G401 (cell line): ENCODE results near the gene ANKH. TPM values are rescaled to one million over a fixed set of nuclear protein-coding genes. Genes with fewer than 3 reads are reported as not detected.

Source experiments
- DNase-seq: peaks from one replicate; pipeline ENCODE4 v3.0.0-alpha.2; 2015; ENCODE audit warnings: low spot score
- in situ Hi-C: cut with HindIII; loops from 2 replicates; pipeline ENCODE4 v1.10.0; 2016; ENCODE audit warnings: low sequenced_read_pairs, mixed read lengths
- total RNA-seq: library from RNA; depleted of rRNA; stranded (reverse); fragments of >200 nt; shearing (Covaris generic); gene quantifications from 2 replicates; pipeline ENCODE4 v1.2.3, GENCODE V29; 2014

ANKH gene
- total RNA-seq, 1 experiment from 2014 or later = 0.68 TPM

DNA sequence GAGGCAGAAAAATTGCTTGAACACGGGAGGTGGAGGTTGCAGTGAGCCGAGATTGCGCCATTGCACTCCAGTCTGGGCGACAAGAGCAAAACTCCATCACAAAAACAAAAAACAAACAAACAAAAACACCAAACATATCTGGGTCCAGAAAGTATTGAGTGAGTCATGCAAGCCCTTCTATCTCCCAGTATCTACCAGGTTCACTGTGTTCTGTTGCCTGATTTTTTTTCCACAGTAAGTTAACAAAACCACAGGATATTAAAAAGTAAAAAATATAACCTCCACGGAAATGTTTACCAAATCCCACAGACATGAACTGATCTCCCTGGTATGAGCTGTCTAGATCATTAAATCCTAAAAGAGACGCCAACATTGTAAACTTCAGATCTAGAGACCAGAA is 94.4 kb downstream of the ANKH start:
- in situ Hi-C loops = no loop called here
- DNase-seq = no peak

DNA sequence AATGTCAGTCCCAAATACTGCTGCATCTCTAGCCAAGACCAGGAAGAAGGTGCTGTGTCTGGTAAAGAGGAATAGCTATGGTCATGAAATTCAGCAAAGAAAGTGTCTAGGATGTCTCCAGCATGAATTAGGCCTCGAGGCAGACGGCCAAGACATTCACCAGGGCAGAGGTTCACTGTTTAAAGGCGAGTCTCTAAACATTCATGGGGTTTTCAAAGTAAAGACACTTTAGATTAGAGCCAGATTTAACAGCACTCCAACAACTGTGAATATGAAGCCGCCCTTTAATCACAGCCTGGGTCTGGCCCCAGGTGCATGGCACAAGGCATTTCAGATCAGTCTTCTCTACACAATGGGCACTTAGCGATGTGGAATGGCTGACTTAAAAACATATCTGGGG is 95.0 kb downstream of the ANKH start:
- in situ Hi-C loops = no loop called here
- DNase-seq = no peak

DNA sequence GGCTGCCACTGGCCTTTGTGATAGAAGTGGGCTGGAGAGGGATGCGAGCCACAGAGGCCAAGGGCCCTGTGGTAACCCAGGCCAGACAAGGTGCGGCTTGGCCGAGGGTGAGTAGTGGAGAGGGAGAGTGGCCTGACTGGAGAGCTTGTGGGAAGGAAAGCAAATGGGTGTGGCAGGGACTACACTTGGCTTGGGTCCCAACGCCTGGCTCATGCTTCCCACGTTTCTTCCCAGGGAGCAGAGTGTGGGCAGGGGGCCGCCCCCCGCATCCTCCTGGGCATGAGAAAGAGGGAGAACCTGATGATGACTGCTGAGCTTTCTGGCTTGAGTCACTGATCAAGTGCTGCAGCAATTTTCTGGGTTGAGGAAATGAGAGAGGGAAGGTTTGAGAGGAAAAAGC is 95.7 kb downstream of the ANKH start:
- in situ Hi-C loops = no loop called here
- no peak for DNase-seq

DNA sequence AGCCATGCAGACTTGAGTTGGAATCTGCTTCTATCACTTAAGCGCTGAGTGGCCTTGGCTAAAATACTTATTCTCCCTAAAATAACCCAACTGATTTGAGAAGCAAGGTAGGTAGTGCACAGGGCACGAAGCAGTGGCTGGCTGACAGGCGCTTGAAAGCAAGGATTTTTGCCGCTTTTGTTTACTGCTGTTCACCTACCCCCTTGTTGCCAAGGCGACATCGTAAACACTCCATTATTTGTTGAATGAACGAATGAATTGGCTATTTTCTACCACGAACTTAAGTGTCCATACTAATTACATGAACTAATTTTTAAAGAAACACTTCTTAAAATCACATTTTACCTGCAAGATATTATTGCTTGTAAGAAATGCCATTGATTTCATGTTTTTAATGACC is 98.0 kb downstream of the ANKH start:
- in situ Hi-C loops = no loop called here
- DNase-seq = no peak

DNA sequence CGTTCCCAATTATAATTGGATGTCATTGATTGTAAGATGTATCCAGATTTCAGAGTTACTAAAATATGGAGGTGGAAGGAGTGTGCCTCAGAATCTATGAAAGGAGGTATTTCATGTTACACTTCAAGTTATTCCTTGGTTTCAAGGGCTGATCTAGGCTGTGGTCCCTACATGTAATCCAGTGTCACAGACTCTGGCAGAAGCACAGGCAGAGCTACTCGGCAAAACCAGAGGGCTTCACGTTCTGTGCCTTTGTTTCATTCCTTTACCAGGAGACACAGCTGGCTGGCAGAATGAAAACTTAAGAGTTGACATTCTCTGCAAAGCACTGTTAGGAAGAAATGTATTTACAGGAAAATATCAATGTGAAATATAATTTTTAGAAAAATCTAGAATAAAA is 99.6 kb downstream of the ANKH start:
- in situ Hi-C loops = no loop called here
- DNase-seq = no peak

DNA sequence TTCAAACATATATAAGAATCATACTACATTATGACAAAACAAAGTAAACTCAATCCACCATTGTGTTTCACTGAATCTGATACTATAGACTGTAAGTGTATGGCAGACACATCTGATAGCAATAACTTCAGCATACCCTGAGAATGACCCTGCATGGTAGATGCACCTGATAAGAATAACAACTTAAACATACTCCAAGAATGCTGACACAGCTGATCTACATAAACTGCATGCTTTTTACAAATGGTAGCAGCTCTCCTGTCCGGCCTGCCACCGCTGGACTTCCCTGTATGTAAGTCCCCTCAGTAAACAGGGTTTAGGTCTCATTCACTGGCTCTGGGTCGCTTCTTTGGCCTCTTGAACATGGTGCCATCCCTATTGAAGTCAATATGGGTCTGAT is 100.4 kb downstream of the ANKH start:
- no peak for DNase-seq
- in situ Hi-C loops = no loop called here

DNA sequence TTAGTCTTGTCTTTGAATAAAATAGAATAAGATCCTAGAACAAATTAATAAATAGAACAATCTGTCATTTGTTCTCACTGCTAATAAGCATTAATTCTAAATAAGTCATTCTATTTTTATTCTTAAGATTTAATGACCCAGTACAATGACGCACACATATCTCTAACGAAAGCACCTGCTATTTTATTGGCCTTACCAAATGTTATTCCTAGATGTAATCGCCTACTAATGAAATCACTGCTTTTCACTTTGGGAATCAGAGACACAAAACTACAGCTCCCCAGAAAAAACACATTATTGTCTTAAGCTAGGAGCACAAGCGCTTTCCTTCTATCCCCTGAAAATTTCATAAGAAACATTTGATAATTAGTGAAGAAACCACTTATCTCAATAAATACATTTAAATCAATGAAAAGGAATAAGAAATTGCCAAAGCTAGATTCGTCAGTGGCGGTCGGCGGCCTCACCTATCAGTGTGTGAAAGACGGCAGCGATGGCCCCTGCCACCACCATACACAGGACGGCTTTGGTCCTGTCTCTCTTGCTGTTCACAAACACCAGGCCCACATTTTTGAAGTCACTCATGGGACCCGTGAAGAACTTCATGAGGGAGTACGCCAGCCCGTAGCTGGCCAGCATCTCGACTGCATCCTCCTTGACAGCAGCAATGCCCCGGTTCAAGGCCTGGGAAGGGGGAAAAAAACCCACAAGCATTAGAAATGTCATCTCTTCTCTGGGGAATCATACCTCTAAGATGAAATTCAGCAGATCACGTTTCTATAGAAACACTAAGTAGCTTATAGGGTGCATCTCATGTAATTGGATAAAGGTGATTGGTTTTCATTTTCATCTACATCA is 102.8 kb downstream of the ANKH start:
- in situ Hi-C loops = no loop called here
- no peak for DNase-seq

DNA sequence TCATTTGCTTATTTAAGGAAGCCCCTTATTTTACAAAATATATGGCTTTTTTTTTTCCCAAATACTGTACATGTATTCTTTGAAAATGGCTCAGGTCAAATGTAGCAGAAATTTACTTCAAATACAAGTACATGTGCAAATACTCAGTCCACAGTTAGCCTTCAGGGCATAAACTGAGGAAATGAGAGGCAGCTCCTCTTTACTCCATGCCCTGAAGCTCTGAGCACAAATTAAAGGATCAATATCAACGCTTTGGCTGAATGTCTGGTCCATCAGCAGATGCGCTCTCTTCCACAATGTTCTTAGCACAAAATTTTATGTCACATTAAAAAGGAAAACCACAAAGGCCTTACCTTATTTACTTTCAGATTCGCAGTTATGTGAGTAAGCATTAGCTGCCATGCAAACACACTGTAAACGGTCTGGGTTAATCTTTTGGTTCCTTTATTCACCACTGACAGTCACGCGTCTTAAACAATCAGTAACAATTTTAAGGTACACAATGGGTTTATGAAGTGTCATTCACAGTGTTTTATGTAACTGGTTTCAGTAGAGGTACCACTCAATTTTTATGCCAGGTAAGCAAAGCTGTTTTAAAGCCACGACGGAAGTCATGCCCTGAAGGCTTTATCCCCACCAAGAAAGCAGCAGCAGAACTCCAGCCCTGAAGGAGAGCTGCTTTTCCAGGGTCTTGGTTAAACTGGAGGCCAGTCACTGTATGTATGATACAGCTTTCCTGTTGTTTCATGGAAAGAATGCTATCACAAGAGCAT is 103.7 kb downstream of the ANKH start:
- in situ Hi-C loops = no loop called here
- peak; percentile 60 for DNase-seq

DNA sequence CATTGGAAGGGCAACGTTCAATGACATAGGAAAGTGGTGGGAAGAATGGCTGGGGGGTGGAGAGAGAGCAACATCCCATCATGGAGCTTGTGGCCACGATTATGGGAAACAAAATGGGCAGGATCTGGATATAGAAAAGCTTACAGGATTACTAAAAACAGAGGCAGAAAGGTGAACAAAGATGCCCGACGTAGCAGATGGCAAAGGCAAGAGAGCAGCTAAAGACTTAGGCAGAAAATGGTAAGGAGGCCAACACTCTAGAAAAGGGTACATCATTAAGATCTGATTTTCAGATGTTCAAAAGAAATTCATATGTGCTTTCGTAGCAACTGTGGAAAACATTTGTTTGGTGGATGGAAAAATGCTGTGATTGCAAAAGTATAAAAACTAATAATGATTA is 104.5 kb downstream of the ANKH start:
- peak; percentile 58 for DNase-seq
- in situ Hi-C loops = no loop called here

DNA sequence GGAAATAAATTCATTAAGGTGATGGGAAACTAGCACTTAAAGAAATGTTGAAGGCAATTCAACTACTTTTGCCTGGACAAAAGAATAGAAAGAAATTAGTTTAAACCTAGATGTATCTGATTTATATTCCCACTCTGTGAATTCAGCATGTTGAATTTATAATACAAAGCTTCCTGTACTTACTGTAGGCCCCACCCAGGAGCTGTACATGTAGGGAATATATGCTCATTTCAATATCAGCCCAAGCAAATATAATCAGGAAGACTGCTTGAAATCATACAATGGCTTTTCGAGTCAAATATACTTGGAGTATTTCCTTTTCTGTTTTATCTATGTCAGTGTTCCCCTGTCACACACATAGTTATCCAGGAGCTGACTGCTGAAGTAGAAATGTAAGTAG is 105.0 kb downstream of the ANKH start:
- DNase-seq = no peak
- in situ Hi-C loops = no loop called here

DNA sequence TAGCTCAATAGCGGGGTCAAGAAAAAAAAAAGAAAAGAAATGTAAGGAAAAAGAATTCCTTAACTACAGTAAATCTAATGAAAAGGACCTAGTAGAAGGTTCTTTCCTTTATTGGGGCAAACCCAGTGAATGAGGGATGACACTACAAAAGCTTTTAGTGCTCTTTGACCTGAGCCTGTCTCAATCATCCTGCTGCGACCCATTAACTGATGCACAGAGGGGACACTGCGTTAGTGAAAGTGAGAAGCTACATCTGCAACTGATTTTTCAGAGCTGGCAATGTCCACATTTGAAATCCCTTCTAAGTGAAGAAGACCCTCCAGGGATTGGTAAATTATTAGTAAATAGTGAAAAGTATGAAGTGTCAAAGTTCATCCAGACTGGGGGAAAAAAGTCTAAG is 106.0 kb downstream of the ANKH start:
- in situ Hi-C loops = no loop called here

DNA sequence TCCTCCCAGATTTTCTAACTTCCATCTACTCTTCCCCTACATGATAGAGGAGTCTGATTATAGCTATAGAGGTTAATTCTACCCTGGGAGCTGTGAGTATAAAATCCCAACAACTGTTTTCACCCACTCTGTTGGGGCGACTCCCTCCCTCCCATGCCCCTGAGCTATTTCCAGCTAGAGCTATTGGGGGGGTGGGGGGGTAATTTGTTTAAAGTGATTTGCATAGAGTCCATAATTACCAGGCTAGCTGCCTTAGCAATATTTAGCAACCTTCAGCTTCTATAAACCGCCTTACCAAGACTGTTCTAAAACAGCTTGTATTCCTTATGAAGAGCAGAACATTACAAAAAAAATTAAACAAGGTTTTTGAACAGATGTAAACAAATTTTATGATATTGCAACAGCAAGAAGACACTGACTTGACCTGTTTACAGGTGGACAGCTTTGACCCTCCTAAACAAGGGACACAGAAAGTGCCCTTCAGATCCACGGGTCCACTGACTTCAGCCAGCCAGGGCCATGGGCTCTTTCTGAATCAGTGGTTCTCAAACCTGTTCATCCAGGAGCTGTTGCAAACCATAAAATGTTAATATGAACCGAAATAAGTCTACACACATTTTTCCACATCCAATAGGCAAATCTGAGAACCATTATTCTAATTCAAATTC is 108.9 kb downstream of the ANKH start:
- in situ Hi-C loops = no loop called here
- no peak for DNase-seq

More for the DNA sequence above, 106.0 kb downstream of the ANKH start:
- no peak for DNase-seq

DNA sequence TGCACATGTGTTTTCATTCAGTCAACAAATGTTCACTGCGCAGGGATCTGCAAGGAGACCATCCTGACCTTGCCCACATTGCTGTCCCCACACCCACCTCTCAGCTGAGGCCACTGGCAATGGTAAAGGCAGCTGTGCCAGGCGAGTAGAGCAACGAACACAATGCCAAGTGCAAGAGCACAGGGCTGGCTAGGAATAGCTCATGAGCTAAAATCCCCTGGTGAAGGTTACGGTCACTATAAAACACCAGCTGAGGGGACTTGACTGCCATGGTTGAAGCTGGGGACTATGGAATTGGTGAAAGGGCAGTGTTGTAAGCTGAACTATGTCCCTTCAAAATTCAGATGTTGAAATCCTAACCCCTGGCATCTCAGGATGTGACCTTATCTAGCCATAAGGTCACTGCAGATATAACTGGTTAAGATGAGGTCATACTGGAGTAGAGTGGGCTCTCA is 111.0 kb downstream of the ANKH start:
- in situ Hi-C loops = no loop called here
- no peak for DNase-seq

DNA sequence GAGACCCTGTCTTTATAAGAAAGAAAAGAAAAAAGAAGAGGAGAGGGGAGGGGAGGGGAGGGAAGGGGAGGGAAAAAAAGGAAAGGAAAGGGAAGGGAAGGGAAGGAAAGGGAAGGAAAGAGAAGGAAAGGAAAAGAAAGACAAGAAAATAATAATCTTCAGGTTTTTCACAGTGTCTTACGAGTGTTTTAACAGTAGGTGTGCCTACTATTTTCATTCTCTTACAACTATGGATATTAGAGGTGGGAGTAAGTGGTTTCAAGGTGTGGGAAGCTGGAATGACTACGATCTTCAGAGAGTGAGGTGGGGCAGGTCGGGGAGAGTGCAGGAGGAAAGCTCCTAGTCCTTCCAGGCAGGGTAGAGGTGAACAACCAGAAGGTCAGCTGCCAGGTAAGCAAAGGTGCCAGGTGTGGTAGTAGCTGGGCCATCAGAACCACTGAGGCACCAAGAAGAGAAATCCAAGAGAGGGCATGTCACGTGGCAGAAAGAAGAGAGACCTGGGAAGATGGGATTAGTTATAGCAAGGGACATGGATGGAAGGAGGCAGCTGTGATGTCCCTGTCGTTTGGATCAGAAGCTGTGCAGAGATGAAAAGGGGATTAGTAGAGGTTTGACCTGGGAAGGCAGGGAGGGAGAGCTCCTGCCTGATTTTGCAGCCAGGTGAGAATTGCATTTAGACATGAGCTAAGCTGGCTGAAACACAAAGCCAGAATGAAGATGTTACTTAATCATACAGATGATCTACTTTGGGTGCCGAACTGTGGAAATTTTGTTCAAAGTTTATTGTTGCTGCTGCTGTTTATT is 111.6 kb downstream of the ANKH start:
- in situ Hi-C loops = no loop called here
- no peak for DNase-seq

DNA sequence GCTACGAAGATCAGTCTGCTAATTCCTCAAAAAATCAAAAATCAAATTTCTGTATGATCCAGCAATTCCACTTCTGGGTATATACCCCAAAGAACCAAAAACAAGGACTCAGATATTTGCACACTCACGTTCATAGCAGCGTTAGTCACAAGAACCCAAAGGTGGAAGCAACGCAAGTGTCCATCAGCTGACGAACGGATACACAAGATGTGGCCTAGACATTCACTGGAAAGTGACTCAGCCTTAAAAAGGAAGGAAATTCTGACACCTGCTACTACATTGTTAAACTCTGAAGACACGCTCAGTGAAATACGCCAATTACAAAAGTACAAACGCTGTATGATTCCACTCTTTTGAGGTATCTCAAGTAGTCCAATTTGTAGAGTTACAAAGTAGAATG is 113.7 kb downstream of the ANKH start:
- no peak for DNase-seq
- in situ Hi-C loops = no loop called here

DNA sequence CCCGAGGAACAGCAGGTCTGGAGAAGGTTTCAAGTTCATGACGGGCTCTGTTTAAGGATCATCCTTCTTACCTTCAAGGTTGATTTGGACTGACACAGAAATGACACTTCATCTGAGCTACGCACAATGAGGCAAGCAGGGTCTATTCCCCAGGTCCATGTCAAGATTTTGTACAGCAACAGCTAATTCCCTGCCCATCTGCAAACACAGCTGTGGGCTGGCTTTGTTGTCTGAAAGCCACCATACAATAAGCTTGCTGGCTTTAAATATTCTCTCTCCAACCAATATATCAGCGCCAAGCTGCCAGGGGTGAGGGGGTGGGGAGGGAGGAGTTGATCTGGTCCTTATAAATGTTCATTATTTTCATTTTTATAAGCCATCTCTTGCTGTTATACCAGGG is 115.1 kb downstream of the ANKH start:
- in situ Hi-C loops = no loop called here
- no peak for DNase-seq

DNA sequence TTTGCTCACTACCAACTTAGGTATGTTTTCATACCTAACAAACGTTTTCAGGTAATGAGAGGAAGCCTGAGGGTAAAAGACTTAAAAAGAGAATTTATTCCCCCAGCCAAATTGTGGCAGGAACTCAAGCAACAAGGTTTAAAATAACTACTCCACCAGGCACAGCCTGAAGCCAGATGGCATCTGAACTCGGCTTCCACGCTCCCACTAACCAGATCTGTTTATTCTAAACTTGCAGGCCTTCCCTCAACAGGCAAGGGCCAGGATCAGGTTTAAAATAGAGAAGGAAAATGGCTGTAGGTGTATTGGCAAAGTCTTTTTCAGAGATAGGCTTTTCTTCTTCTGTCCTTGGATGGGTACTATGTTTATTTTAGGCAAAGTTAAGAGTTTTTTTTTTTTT is 117.6 kb downstream of the ANKH start:
- DNase-seq = peak; percentile 96
- in situ Hi-C loops = no loop called here

DNA sequence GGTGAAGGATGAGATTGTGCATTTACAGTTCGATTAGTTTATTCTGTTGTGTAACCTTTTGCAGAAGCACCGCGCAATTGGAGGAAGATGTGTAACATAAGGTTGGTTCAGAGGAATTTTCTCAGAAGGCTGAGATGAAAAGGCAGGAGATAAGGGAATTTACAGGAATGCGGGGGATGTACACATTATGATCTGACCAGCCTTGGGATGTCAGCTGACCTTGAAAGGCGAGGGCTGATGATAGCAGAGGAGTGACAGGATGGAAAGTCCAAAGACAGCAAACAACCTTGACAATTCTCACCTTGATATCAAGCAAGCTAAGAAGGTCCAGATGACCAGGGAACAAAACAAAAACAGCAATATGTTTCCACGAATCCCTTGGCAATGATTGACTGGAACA is 118.3 kb downstream of the ANKH start:
- in situ Hi-C loops = no loop called here
- DNase-seq = peak; percentile 71

DNA sequence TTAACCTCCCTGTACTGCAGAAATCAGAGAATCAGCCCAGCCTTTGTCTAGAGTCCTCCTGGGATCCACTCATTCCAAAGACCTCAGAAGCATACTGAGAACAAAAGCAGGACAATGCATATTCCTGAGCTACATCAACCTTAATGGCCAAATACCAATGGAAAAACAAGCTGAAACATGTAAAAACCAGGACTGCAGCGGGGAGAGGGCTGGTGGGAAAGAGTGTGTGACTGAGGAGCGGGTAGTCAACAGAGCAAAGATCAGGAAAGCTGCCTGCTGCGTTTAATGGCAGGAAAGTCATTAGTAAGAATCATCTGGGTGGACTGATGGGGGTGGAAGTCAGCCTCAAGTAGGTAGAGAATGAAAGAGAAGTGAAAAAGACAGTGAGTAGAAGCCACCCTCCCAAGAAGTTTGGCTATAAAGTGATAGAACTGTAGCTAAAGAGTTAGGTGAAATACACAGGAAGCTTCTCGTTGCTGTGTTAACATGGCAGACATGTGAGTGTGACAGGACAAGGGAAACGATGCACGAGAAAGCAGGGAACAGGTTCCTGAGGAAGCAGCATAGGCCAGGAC is 119.0 kb downstream of the ANKH start:
- in situ Hi-C loops = no loop called here
- no peak for DNase-seq
